NCI-H187 (cell line): ENCODE data around the gene SMARCD3.
A peak's percentile ranks its signal among the peaks of the same experiment; 100 is the strongest.

Source experiments
- DNase-seq, 2 experiments: peaks; one replicate each; lab custom pipeline; 2025; lab: John Stamatoyannopoulos, UW

SMARCD3 gene

DNA sequence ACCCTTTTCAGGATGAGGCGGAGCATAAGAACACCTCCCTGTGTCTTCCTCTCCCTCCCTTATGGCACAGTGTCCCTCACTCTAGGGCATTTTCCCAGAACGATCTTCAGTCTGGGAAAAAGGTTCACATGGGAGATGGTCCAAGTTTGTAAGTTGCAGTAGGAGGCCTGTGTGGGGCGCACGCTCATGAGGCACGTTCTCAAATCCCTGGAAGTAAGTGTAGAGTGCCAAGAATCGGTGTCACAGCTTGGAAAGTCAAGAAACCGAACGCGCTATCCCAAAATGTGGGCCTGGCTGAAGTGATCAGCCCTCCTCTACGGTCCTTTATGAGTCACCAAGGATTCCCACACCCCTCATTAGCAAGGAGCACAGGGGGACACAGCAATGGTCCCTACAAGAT, 23.9 kb upstream of the SMARCD3 start:
- no peak for DNase-seq

- DNase-seq: no peak
Measured at GRCh38 chr7:151271699-151272355, 23.3 kb upstream of the SMARCD3 start.

DNA sequence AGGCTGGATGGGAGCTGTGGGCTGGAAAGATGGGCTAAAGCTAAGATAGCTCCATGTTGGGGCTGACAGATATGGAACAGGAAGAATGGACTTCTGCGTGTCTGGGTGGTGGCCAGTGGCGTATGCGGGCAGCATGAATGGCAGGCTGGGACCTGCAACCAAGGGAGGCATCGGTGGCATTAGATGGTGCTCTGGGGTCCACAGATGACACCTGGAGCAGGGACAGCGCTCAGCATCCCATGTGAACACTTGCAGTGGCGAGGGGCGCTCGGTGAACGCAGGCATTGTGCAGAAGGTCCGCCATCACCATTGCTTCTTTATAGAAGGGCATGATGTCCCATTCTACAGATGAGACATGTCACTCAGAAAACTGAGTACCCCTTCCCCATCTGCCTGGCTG, 21.0 kb upstream of the SMARCD3 start:
- DNase-seq: no peak

GRCh38 chr7:151265351-151265931, 16.9 kb upstream of the SMARCD3 start:
- no peak for DNase-seq

- no peak for DNase-seq
Measured at GRCh38 chr7:151264615-151265014, 16.1 kb upstream of the SMARCD3 start.

DNA sequence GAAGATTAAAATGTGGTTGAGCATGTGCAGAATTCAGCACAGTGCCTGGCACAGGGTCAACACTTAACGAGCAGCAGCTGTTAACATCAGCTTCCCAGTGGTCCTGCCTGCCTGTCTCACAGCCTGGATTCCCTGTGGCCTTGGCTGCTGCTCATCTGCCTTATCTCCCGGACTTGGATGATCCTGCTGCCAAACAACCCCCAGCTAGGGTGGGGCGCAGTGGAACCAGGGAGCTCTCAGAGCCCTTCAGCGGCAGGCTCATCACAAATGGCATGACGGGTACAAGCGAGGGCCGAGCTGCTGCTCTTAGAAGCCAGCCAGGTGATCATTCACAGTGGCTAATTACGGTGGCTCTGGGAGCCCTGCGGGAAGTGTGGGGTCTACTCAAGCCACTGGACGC, 13.0 kb upstream of the SMARCD3 start:
- no peak for DNase-seq

DNA sequence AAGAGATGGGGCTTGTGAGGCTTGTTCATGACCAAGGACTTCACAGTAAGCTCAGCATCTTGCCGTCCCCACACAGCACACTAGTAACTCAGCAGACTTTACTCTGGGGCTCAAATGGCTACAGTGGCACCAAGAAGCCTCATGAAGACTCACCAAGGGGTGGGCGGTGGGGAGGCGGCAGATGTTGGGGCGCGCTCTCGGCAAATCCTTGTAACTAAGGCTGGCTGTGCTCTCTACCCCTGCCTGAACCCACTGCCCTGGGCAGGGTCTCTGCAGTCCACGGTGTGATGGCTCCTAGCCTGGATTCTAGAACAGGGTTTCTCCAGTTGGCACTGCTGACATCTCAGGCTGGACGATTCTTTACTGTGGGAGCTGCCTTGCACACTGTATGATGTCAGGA, 12.4 kb upstream of the SMARCD3 start:
- no peak for DNase-seq

DNA sequence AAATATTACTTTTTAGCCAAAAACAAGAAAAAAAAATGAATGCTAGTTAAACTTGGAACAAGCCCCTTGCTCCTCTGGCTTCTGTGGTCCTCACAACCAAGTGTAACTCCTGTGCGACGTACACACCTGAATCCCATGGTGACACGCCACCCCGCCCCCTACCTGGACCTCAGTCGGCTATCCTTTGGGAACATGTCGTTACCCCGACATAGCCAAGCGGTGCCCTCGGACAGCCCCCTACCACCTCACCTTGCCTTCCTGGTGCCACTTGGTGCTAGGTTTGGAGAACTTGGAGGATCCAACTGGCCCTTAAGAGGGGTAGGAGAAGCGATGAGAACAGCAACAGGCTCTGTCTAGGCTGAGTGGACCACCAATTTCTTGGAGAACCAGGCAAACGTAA, 12.0 kb upstream of the SMARCD3 start:
- no peak for DNase-seq

GRCh38 chr7:151257990-151258389, 9.5 kb upstream of the SMARCD3 start:
- DNase-seq: no peak

- DNase-seq: no peak
Measured at GRCh38 chr7:151256410-151257045, 8.0 kb upstream of the SMARCD3 start.

- no peak for DNase-seq
Measured at GRCh38 chr7:151255390-151255789, 6.9 kb upstream of the SMARCD3 start.

GRCh38 chr7:151254851-151255250, 6.4 kb upstream of the SMARCD3 start:
- DNase-seq: no peak

GRCh38 chr7:151254316-151254715, 5.8 kb upstream of the SMARCD3 start:
- no peak for DNase-seq

GRCh38 chr7:151252961-151253711, 4.6 kb upstream of the SMARCD3 start:
- no peak for DNase-seq

DNA sequence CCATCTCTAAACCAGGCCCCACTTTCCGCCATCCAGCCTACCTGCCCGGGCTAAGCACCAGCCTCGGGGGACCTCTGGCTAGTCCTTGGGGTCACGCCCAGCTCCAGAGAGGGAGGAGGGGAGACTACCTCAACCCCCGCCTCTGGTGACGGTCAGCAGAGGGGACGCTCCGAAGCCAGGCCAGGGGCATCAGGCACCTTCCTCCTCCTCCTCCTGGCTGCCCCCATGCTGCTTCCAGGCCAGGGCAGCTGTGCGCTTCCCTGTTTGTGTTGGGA, 4.0 kb upstream of the SMARCD3 start:
- no peak for DNase-seq

DNA sequence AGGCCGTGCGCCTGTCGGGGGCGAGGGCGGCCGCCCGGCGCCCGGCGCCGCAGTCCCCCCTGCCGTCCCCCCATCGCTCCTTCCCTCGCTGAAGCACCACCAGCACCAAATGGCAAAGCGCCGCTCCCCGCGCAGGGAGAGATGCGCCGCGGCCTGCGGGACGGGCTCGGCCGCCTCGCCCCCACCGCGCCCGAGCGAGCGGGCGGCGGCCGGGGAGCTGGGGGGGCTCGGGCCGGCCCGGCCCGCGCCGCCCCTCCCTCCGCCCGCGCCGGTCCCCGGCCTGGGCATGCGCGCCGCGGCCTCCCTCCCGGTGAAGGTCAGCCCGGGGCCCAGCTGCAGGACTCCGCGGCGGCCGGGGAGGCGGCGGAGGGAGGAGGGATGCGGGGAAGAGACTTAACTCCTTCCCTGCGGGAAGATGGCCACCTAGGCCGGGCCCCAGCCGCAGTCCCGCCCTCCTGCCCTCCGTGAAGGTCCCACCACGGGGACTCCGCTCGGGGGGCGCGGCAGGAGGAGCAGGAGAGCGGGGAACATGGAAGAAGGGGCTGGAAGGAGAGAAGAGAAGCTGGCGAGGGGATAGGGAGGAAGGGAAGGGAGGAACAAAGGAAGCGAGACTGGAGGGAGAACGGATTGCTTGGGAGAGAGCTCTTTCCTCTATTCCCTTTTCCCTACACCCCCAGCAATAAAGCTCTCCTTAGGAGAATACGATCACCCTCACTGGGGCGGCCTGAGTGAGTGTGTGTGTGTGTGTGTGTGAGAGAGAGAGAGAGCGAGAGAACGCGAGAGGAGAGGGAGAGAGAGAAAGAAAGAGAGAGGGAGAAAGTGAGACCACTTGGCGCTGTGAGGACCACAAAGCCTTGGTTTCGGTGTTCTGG, 3.4 kb upstream of the SMARCD3 start:
- peak; percentile 52 to 81 for DNase-seq

DNA sequence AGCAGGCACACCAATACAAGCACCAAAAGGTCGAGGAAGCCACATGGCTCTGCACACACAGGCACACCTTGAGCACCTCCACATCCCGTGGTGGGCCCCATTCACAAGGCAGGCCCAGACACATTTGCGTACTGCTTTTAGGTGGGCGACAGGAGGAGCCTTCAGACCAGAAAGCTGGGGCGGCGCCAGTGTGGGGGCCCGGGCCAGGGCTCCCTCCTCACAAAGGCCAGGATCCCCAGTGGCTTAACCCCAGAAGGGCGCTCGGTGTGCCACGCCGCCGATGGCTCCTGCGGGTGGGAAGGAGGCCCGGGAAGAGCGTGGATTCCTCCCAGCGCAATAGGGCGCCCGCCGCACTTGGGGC, 2.8 kb upstream of the SMARCD3 start:
- DNase-seq: no peak

- no peak for DNase-seq
Measured at GRCh38 chr7:151250181-151251132, 2.0 kb upstream of the SMARCD3 start.

GRCh38 chr7:151249732-151250072, 1.2 kb upstream of the SMARCD3 start:
- no peak for DNase-seq

- DNase-seq: peak in 1 of 2 experiments; percentile 17
Measured at GRCh38 chr7:151249034-151249731, 689 bp upstream of the SMARCD3 start.
